HepG2 (cell line): ENCODE data around the gene ANXA6. TPM values are rescaled to one million over a fixed set of nuclear protein-coding genes. Genes with fewer than 3 reads are reported as not detected.

Source experiments
- ASH2L ChIP-seq: fragments of 300-600, 200-600 bp; sonication (generic); IDR thresholded peaks from 2 replicates; pipeline ENCODE4 v1.7.0; 2017; ENCODE audit warnings: low read depth, mild to moderate bottlenecking, moderate library complexity, mixed read lengths, low read length; ENCODE audit not compliant: insufficient read length
- HOXD1 ChIP-seq: sonication (generic); formaldehyde crosslinking; IDR thresholded peaks from 2 replicates; pipeline ENCODE4 v1.5.0; 2020; ENCODE audit warnings: missing genetic modification reagents
- KDM5A ChIP-seq: fragments of 200-600 bp; sonication (generic); IDR thresholded peaks from 2 replicates; pipeline ENCODE4 v1.7.0; 2018; ENCODE audit warnings: antibody characterized with exemption, mild to moderate bottlenecking, low read length, borderline replicate concordance
- KDM5B ChIP-seq: sonication (generic); formaldehyde crosslinking; IDR thresholded peaks from 2 replicates; pipeline ENCODE4 v1.4.0; 2020; ENCODE audit warnings: missing genetic modification reagents, mild to moderate bottlenecking, borderline replicate concordance
- KLF13 ChIP-seq: sonication (generic); formaldehyde crosslinking; IDR thresholded peaks from 2 replicates; pipeline ENCODE4 v1.4.0; 2020; ENCODE audit warnings: mild to moderate bottlenecking, missing genetic modification reagents
- KLF9 ChIP-seq: IDR thresholded peaks from 2 replicates; pipeline ENCODE4 v1.6.1; 2016; ENCODE audit warnings: low read depth
- NR0B2 ChIP-seq: sonication (generic); formaldehyde crosslinking; IDR thresholded peaks from 2 replicates; pipeline ENCODE4 v1.4.0; 2020; ENCODE audit warnings: mild to moderate bottlenecking, missing genetic modification reagents
- POLR2AphosphoS5 ChIP-seq: IDR thresholded peaks from 2 replicates; pipeline ENCODE4 v1.6.1; 2012; ENCODE audit warnings: low read depth, low read length
- SNRNP70 ChIP-seq: fragments of 200-400 bp; formaldehyde crosslinking; IDR thresholded peaks from 2 replicates; pipeline ENCODE4 v1.6.1; 2017; ENCODE audit warnings: mild to moderate bottlenecking, low read depth, low read length, moderate library complexity
- SOX13 ChIP-seq, 3 experiments: fragments of 450-650 bp in 1 of 3; sonication (generic) in 1 of 3; formaldehyde crosslinking in 1 of 3; IDR thresholded peaks in 2 of 3; conservative IDR thresholded peaks in 1 of 3; 2 replicates each; pipeline versions ENCODE4 v1.5.0 to v1.6.1; 2016 to 2020; ENCODE audit warnings: antibody characterized with exemption in 1 of 3, mild to moderate bottlenecking in 1 of 3, missing compliant biosample characterization in 1 of 3, missing genetic modification reagents in 1 of 3, moderate library complexity in 1 of 3
- SRSF9 ChIP-seq: fragments of 200-400 bp; formaldehyde crosslinking; IDR thresholded peaks from 2 replicates; pipeline ENCODE4 v1.6.1; 2018; ENCODE audit warnings: borderline replicate concordance, mild to moderate bottlenecking, low read depth, low read length; ENCODE audit not compliant: insufficient read depth, poor library complexity, severe bottlenecking
- TCF12 ChIP-seq, 2 experiments: fragments of 450-650 bp in 1 of 2; sonication (generic) in 1 of 2; formaldehyde crosslinking in 1 of 2; IDR thresholded peaks; 2 replicates each; pipeline versions ENCODE4 v1.6.1 to v1.8.0; 2017 to 2022; ENCODE audit warnings: antibody characterized with exemption in 1 of 2, mild to moderate bottlenecking in 1 of 2, missing genetic modification reagents in 1 of 2, moderate library complexity in 1 of 2
- ZNF256 ChIP-seq: sonication (generic); formaldehyde crosslinking; conservative IDR thresholded peaks from 2 replicates; pipeline ENCODE4 v1.4.0; 2020; ENCODE audit warnings: missing genetic modification reagents
- ZNF503 ChIP-seq: sonication (generic); formaldehyde crosslinking; IDR thresholded peaks from 2 replicates; pipeline ENCODE4 v1.4.0; 2020; ENCODE audit warnings: missing genetic modification reagents
- ZNF547 ChIP-seq: sonication (generic); formaldehyde crosslinking; IDR thresholded peaks from 2 replicates; pipeline ENCODE4 v1.5.1; 2020; ENCODE audit warnings: mild to moderate bottlenecking, missing genetic modification reagents
- ZNF614 ChIP-seq: IDR thresholded peaks from 2 replicates; pipeline ENCODE4 v1.6.1; 2018; ENCODE audit warnings: missing biosample characterization, missing genetic modification reagents, inconsistent platforms, borderline replicate concordance
- ZNF616 ChIP-seq: sonication (generic); formaldehyde crosslinking; IDR thresholded peaks from 2 replicates; pipeline ENCODE4 v1.5.0; 2020; ENCODE audit warnings: low read depth, mild to moderate bottlenecking, missing genetic modification reagents
- ZNF674 ChIP-seq: sonication (generic); formaldehyde crosslinking; IDR thresholded peaks from 2 replicates; pipeline ENCODE4 v1.5.0; 2020; ENCODE audit warnings: low read depth, mild to moderate bottlenecking, missing genetic modification reagents
- ZNF724P ChIP-seq: sonication (generic); formaldehyde crosslinking; IDR thresholded peaks from 2 replicates; pipeline ENCODE4 v1.8.0; 2022; ENCODE audit warnings: missing genetic modification reagents, borderline replicate concordance
- ZSCAN20 ChIP-seq: sonication (generic); formaldehyde crosslinking; IDR thresholded peaks from 2 replicates; pipeline ENCODE4 v1.4.0; 2020; ENCODE audit warnings: missing genetic modification reagents, mild to moderate bottlenecking, borderline replicate concordance
- ZUFSP ChIP-seq: sonication (generic); formaldehyde crosslinking; IDR thresholded peaks from 2 replicates; pipeline ENCODE4 v1.9.0; 2021; ENCODE audit warnings: missing genetic modification reagents, mild to moderate bottlenecking, borderline replicate concordance
- polyA plus RNA-seq, 8 experiments: library from polyadenylated mRNA; depleted of rRNA in 3 of 8; stranded (reverse) in 7 of 8; unstranded in 1 of 8; fragments of >200 nt; fragmentation: Illumina TruSeq in 4 of 8; extraction: Trizol in 4 of 8; gene quantifications; 2 replicates each; pipeline versions ENCODE4 v1.2.1 to v1.2.3, GENCODE V29; 2011 to 2016; ENCODE audit warnings: low read depth in 4 of 8, missing spikeins in 1 of 8, mixed read lengths in 1 of 8; ENCODE audit not compliant: insufficient read depth in 1 of 8
- total RNA-seq, 5 experiments: library from RNA; depleted of rRNA; stranded (reverse); fragments of >200 nt; fragmentation: Illumina TruSeq; extraction: Trizol; gene quantifications; 2 replicates each; pipeline ENCODE4 v1.2.3, GENCODE V29; 2016; ENCODE audit warnings: low read depth in 1 of 5

Gene ANXA6
- total and polyA plus RNA-seq, 2 of the 13 experiments (the other 11 are each of a cell fraction or from before 2014, with no cell fraction given), result 103 to 125 TPM

- TF ChIP-seq SRSF9, result no peak
- no peak for TF ChIP-seq ZNF674 (CRISPR knock-in tag)
- TF ChIP-seq SOX13 (IDR thresholded peaks at IDR 0.05), result no peak
- TF ChIP-seq SOX13 (CRISPR knock-in tag; conservative IDR thresholded peaks at IDR 0.05 in 1 of 2, IDR thresholded peaks at IDR 0.05 in 1 of 2), result peak in 1 of 2 experiments; percentile 7; a peak in 2 of 4 replicates
- TF ChIP-seq NR0B2, result peak; percentile 89
- TF ChIP-seq KLF9 (CRISPR knock-in tag), result no peak
- no peak for TF ChIP-seq HOXD1 (CRISPR knock-in tag)
- peak; percentile 78 for TF ChIP-seq KDM5B
- TF ChIP-seq ZNF547, result peak; percentile 85
- no peak; the same call in 1 of the 2 replicates for TF ChIP-seq ZSCAN20 (CRISPR knock-in tag)
- no peak for TF ChIP-seq SNRNP70
- peak; percentile 11; the same call in 1 of the 2 replicates for TF ChIP-seq ZNF503 (CRISPR knock-in tag)
- TF ChIP-seq ZNF614, result no peak
- TF ChIP-seq ZNF724P (CRISPR knock-in tag), result no peak
- 0 out of 2 replicates have a peak, but pooled peaks have one; percentile 22 for TF ChIP-seq KLF13
- 0 out of 2 replicates have a peak, but pooled peaks have one; percentile 19 for TF ChIP-seq ZNF256
- TF ChIP-seq ZUFSP (CRISPR knock-in tag), result no peak
- TF ChIP-seq ASH2L, result peak; percentile 51
- TF ChIP-seq ZNF616 (CRISPR knock-in tag), result 0 out of 2 replicates have a peak, but pooled peaks have one; percentile 29
- peak; percentile 57 for TF ChIP-seq POLR2AphosphoS5
- TF ChIP-seq TCF12 (IDR thresholded peaks at IDR 0.05), result no peak
- no peak for TF ChIP-seq TCF12 (CRISPR knock-in tag; IDR thresholded peaks at IDR 0.05)
- no peak for TF ChIP-seq KDM5A
Measured at GRCh38 chr5:151157426-151158286, at the start of gene ANXA6 (continued).
